ENCODE measurements around the gene PRAMEF1.
"Not testable (repeated sequence)": the region's sequence is repeated elsewhere in the genome, so short reads cannot be mapped to it uniquely, and the experiment has no call there.

PRAMEF1 gene

GRCh38 chr1:12776801-12777557 is 14.2 kb upstream of the PRAMEF1 start:
- DNase-seq = no peak

- no peak for DNase-seq
These were observed 13.1 kb upstream of the PRAMEF1 start for GRCh38 chr1:12778061-12778460.

- DNase-seq = no peak
These were observed 12.3 kb upstream of the PRAMEF1 start for GRCh38 chr1:12778907-12779306.

- not testable (repeated sequence) for DNase-seq
These were observed 9.7 kb upstream of the PRAMEF1 start for GRCh38 chr1:12781488-12781887.

- DNase-seq = not testable (repeated sequence)
These were observed 7.4 kb upstream of the PRAMEF1 start for GRCh38 chr1:12783783-12784182.

- DNase-seq = not testable (repeated sequence)
These were observed 6.5 kb upstream of the PRAMEF1 start for GRCh38 chr1:12784729-12785128.

- no peak for DNase-seq
These were observed 7.7 kb downstream of the PRAMEF1 start for GRCh38 chr1:12798911-12799310.

GRCh38 chr1:12799730-12800129 is 8.5 kb downstream of the PRAMEF1 start:
- no peak for DNase-seq

- DNase-seq = no peak
These were observed 18.7 kb downstream of the PRAMEF1 start for GRCh38 chr1:12809933-12810332.

- DNase-seq = no peak
These were observed 19.7 kb downstream of the PRAMEF1 start for GRCh38 chr1:12810691-12811408.

- DNase-seq = no peak
These were observed 20.2 kb downstream of the PRAMEF1 start for GRCh38 chr1:12811409-12811784.

- DNase-seq = not testable (repeated sequence)
These were observed 27.9 kb downstream of the PRAMEF1 start for GRCh38 chr1:12819061-12819460.

- not testable (repeated sequence) for DNase-seq
These were observed 40.1 kb downstream of the PRAMEF1 start, which contains the start of gene PRAMEF11 for GRCh38 chr1:12831310-12831709. Gene PRAMEF11, minus strand, starts transcription at chr1:12831410. Its CDS starts 2,621 bp downstream, at chr1:12828789.

GRCh38 chr1:12833251-12833650 is 42.1 kb downstream of the PRAMEF1 start:
- not testable (repeated sequence) for DNase-seq

Measured in NCI-H146 (cell line).